H54 (cell line): ENCODE data around the gene HSD11B1.

Source experiments
- DNase-seq: peaks from one replicate; pipeline ENCODE4 v3.0.0; 2011; ENCODE audit warnings: low spot score, mixed read lengths; ENCODE audit not compliant: insufficient read length
- FAIRE-seq: peaks from 3 replicates; lab custom pipeline; 2011; peaks lifted over from hg19 to GRCh38; lab: Jason Lieb, UNC
- POLR2A ChIP-seq: IDR thresholded peaks from 2 replicates; pipeline ENCODE4 v1.6.1; 2011; ENCODE audit warnings: low read depth, mild to moderate bottlenecking, low read length

The HSD11B1 gene

DNA sequence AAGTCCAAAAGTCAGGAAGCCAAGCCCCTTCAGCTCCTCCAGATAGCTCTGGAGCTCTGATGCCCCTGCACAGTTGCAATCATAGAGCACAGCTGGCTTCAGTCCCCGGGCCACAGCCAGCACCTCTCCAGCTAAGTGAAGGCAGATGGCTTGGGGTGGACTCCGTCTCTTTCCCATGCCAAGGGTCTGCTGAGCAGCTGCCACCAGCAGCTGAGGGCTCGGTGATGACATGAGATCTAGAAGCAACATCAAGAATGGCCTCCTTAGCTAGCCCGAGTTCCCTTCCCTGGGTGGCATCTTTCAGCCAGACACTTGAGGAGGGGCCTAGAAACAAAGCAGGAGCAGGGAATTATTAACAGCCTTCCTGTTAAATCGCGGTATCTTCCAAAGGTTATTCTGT is 78.7 kb downstream of the HSD11B1 start:
- FAIRE-seq: no peak
- TF ChIP-seq POLR2A: no peak
- no peak for DNase-seq
